ENCODE results near the gene KIF20B. TPM values are rescaled to one million over a fixed set of nuclear protein-coding genes. Genes with fewer than 3 reads are reported as not detected.

KIF20B gene
- total RNA-seq, 2 donors from 2014 or later: 3.4 to 5.7 TPM

GRCh38 chr10:89684604-89685003 lies 16.8 kb upstream of the KIF20B start:
- Histone ChIP-seq H3K36me3 (no peaks in the 10 kb centered on the region), H3K27me3 (replicated peaks; ENCODE audit: insufficient read depth) (no peaks in the 10 kb centered on the region), H3K27ac (no peak overlapping the region), H3K4me3 (no peak overlapping the region), H3K4me1 (replicated peaks) (no peaks in the 10 kb centered on the region), H3K9me3 (no peaks in the 10 kb centered on the region)
- TF ChIP-seq POLR2AphosphoS5 (IDR thresholded peaks at IDR 0.05) (no peak), CTCF (IDR thresholded peaks at IDR 0.05) (no peak), POLR2A (IDR thresholded peaks at IDR 0.05) (no peak)
- intact Hi-C loops (cut with DNase I): no loop called here
- no peak for DNase-seq (ENCODE audit: low spot score)
- WGBS: 76% methylated on average over 2 of the region's 2 CpGs

- WGBS: 93% methylated on average over 4 of the region's 4 CpGs
- no peak for DNase-seq (ENCODE audit: low spot score)
- Histone ChIP-seq H3K9me3 (no peaks in the 10 kb centered on the region), H3K4me3 (no peak overlapping the region), H3K27me3 (replicated peaks; ENCODE audit: insufficient read depth) (no peaks in the 10 kb centered on the region), H3K36me3 (no peaks in the 10 kb centered on the region), H3K27ac (no peak overlapping the region), H3K4me1 (replicated peaks) (no peaks in the 10 kb centered on the region)
- no peak for TF ChIP-seq POLR2A (IDR thresholded peaks at IDR 0.05)
- TF ChIP-seq POLR2AphosphoS5 (IDR thresholded peaks at IDR 0.05): no peak
- no peak for TF ChIP-seq CTCF (IDR thresholded peaks at IDR 0.05)
- intact Hi-C loops (cut with DNase I): no loop called here
Observed at GRCh38 chr10:89685936-89686335, 15.5 kb upstream of the KIF20B start.

- TF ChIP-seq CTCF (IDR thresholded peaks at IDR 0.05): no peak
- TF ChIP-seq POLR2A (IDR thresholded peaks at IDR 0.05): no peak
- no peak for TF ChIP-seq POLR2AphosphoS5 (IDR thresholded peaks at IDR 0.05)
Observed at GRCh38 chr10:89690027-89690426, 11.4 kb upstream of the KIF20B start.

GRCh38 chr10:89692416-89692815 lies 9.0 kb upstream of the KIF20B start:
- no peaks in the 10 kb centered on the region for H3K4me1 ChIP-seq (replicated peaks)
- 72% methylated on average over 4 of the region's 4 CpGs for WGBS
- DNase-seq (ENCODE audit: low spot score): no peak
- no peaks in the 10 kb centered on the region for H3K9me3 ChIP-seq
- H3K27me3 ChIP-seq (replicated peaks; ENCODE audit: insufficient read depth): no peaks in the 10 kb centered on the region
- H3K4me3 ChIP-seq: no peak overlapping the region
- H3K36me3 ChIP-seq: no peaks in the 10 kb centered on the region
- no peak overlapping the region for H3K27ac ChIP-seq
- intact Hi-C loops (cut with DNase I): no loop called here
- TF ChIP-seq POLR2AphosphoS5 (IDR thresholded peaks at IDR 0.05): no peak
- TF ChIP-seq POLR2A (IDR thresholded peaks at IDR 0.05): no peak
- TF ChIP-seq CTCF (IDR thresholded peaks at IDR 0.05): no peak

More at GRCh38 chr10:89690027-89690426, 11.4 kb upstream of the KIF20B start:
- Histone ChIP-seq H3K4me1 (replicated peaks) (no peaks in the 10 kb centered on the region), H3K4me3 (no peak overlapping the region), H3K36me3 (no peaks in the 10 kb centered on the region), H3K9me3 (no peaks in the 10 kb centered on the region), H3K27ac (no peak overlapping the region), H3K27me3 (replicated peaks; ENCODE audit: insufficient read depth) (no peaks in the 10 kb centered on the region)
- intact Hi-C loops (cut with DNase I): no loop called here
- no peak for DNase-seq (ENCODE audit: low spot score)
- WGBS: 49% methylated on average over 2 of the region's 2 CpGs

GRCh38 chr10:89693176-89693575 lies 8.2 kb upstream of the KIF20B start:
- H3K36me3 ChIP-seq: no peaks in the 10 kb centered on the region
- H3K4me3 ChIP-seq: no peak overlapping the region
- H3K27me3 ChIP-seq (replicated peaks; ENCODE audit: insufficient read depth): no peaks in the 10 kb centered on the region
- DNase-seq (ENCODE audit: low spot score): no peak
- no peak overlapping the region for H3K27ac ChIP-seq
- TF ChIP-seq POLR2AphosphoS5 (IDR thresholded peaks at IDR 0.05): no peak
- TF ChIP-seq POLR2A (IDR thresholded peaks at IDR 0.05): no peak
- no peak for TF ChIP-seq CTCF (IDR thresholded peaks at IDR 0.05)
- WGBS: 93% methylated on average over 5 of the region's 5 CpGs
- intact Hi-C loops (cut with DNase I): no loop called here
- H3K4me1 ChIP-seq (replicated peaks): no peaks in the 10 kb centered on the region
- no peaks in the 10 kb centered on the region for H3K9me3 ChIP-seq

All from prostate gland (tissue), 2 donors.